Osteocyte (in vitro differentiated cells): Measurements from ENCODE around the gene LSM10. TPM values are rescaled to one million over a fixed set of nuclear protein-coding genes. Genes with fewer than 3 reads are reported as not detected.
A peak's percentile ranks its signal among the peaks of the same experiment; 100 is the strongest.

Experiments used
- DNase-seq: peaks from one replicate; pipeline ENCODE4 v3.0.0; 2021; ENCODE audit warnings: mixed read lengths; ENCODE audit not compliant: unreplicated experiment; ENCODE audit errors: extremely low spot score
- H3K27ac Mint-ChIP-seq: one replicate; pipeline ENCODE4 v1.8.0; 2021; ENCODE audit warnings: mild to moderate bottlenecking, mixed read lengths; ENCODE audit not compliant: unreplicated experiment
- H3K27me3 Mint-ChIP-seq: one replicate; pipeline ENCODE4 v1.8.0; 2021; ENCODE audit warnings: mixed read lengths; ENCODE audit not compliant: unreplicated experiment
- H3K36me3 Mint-ChIP-seq: one replicate; pipeline ENCODE4 v1.8.0; 2021; ENCODE audit warnings: mixed read lengths; ENCODE audit not compliant: unreplicated experiment
- H3K4me1 Mint-ChIP-seq: one replicate; pipeline ENCODE4 v1.8.0; 2021; ENCODE audit warnings: mixed read lengths; ENCODE audit not compliant: unreplicated experiment
- H3K4me3 Mint-ChIP-seq: one replicate; pipeline ENCODE4 v1.8.0; 2021; ENCODE audit warnings: mild to moderate bottlenecking, moderate library complexity, mixed read lengths; ENCODE audit not compliant: unreplicated experiment
- H3K9me3 Mint-ChIP-seq: one replicate; pipeline ENCODE4 v1.8.0; 2021; ENCODE audit warnings: mixed read lengths; ENCODE audit not compliant: unreplicated experiment
- total RNA-seq: library from RNA; stranded (reverse); gene quantifications from 2 replicates; pipeline ENCODE4 v1.2.1, GENCODE V29; 2021
- TF ChIP-seq, protein P1 (sequence below): fragments of 200-600 bp; sonication (generic); IDR thresholded peaks from 2 replicates; pipeline ENCODE4 v1.5.0; 2021; ENCODE audit warnings: antibody characterized with exemption, mild to moderate bottlenecking, moderate library complexity

LSM10 gene
- total RNA-seq, 1 donor from 2014 or later: 48.2 TPM

DNA sequence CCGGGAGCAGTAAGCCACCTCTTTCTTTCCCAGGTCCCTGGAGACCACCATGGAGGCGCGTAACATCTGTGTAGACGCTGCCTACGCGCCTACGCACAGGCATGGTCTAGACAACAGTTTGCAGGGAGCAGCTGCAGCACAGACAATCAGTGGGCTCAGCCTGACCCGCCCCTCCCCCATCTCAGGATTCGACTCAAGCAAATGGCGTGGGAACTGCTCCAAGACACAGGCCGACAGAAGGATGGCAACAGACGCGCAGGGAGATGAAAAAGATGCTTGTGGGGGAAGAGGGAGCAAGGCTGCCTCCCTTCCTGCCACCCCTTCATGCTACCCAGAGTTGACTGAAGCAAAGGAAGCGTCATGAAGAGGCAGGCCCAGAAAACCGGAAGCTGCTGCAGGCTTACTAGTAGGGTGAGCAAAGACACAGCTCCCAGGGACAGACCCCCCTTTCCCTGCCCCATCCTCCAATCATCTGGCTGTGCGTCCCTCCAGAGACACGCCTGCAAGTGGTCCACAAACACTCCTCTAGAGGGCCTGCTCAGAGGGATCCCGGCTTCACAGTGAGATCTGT lies 31.5 kb downstream of the LSM10 start:
- Mint-ChIP-seq H3K4me3 (no peak overlapping the region), H3K4me1 (peaks cover 29% of the 10 kb centered on the region), H3K36me3 (peaks cover 21% of the 10 kb centered on the region), H3K27ac (peak overlapping the region; percentile 67), H3K9me3 (no peaks in the 10 kb centered on the region), H3K27me3 (no peaks in the 10 kb centered on the region)
- TF ChIP-seq, protein P1, sequence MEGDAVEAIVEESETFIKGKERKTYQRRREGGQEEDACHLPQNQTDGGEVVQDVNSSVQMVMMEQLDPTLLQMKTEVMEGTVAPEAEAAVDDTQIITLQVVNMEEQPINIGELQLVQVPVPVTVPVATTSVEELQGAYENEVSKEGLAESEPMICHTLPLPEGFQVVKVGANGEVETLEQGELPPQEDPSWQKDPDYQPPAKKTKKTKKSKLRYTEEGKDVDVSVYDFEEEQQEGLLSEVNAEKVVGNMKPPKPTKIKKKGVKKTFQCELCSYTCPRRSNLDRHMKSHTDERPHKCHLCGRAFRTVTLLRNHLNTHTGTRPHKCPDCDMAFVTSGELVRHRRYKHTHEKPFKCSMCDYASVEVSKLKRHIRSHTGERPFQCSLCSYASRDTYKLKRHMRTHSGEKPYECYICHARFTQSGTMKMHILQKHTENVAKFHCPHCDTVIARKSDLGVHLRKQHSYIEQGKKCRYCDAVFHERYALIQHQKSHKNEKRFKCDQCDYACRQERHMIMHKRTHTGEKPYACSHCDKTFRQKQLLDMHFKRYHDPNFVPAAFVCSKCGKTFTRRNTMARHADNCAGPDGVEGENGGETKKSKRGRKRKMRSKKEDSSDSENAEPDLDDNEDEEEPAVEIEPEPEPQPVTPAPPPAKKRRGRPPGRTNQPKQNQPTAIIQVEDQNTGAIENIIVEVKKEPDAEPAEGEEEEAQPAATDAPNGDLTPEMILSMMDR: no peak
- DNase-seq: no peak

GRCh38 chr1:36365381-36365780 lies 32.3 kb downstream of the LSM10 start:
- H3K27me3 Mint-ChIP-seq: no peaks in the 10 kb centered on the region
- TF ChIP-seq, protein P1: no peak
- H3K4me1 Mint-ChIP-seq: peaks cover 28% of the 10 kb centered on the region
- H3K27ac Mint-ChIP-seq: peak overlapping the region; percentile 67
- peaks cover 22% of the 10 kb centered on the region for H3K36me3 Mint-ChIP-seq
- H3K9me3 Mint-ChIP-seq: no peaks in the 10 kb centered on the region
- no peak overlapping the region for H3K4me3 Mint-ChIP-seq
- no peak for DNase-seq

GRCh38 chr1:36359911-36360550 lies 37.7 kb downstream of the LSM10 start:
- TF ChIP-seq, protein P1: no peak
- no peak for DNase-seq
- H3K9me3 Mint-ChIP-seq: no peaks in the 10 kb centered on the region
- no peak overlapping the region for H3K4me3 Mint-ChIP-seq
- peak overlapping the region; percentile 71 for H3K27ac Mint-ChIP-seq
- H3K36me3 Mint-ChIP-seq: peaks cover 45% of the 10 kb centered on the region
- no peaks in the 10 kb centered on the region for H3K27me3 Mint-ChIP-seq
- H3K4me1 Mint-ChIP-seq: no peaks in the 10 kb centered on the region

- Mint-ChIP-seq H3K27me3 (no peaks in the 10 kb centered on the region), H3K36me3 (peaks cover 46% of the 10 kb centered on the region), H3K4me3 (no peak overlapping the region), H3K27ac (peak overlapping the region; percentile 71), H3K4me1 (no peaks in the 10 kb centered on the region), H3K9me3 (no peaks in the 10 kb centered on the region)
- DNase-seq: no peak
- TF ChIP-seq, protein P1: no peak
These were observed 38.3 kb downstream of the LSM10 start for GRCh38 chr1:36359383-36359782.

- H3K4me1 Mint-ChIP-seq: peaks cover 5% of the 10 kb centered on the region
- no peaks in the 10 kb centered on the region for H3K27me3 Mint-ChIP-seq
- TF ChIP-seq, protein P1: no peak
- no peak overlapping the region for H3K4me3 Mint-ChIP-seq
- DNase-seq: no peak
- no peaks in the 10 kb centered on the region for H3K9me3 Mint-ChIP-seq
- no peak overlapping the region for H3K27ac Mint-ChIP-seq
- H3K36me3 Mint-ChIP-seq: peaks cover 49% of the 10 kb centered on the region
These were observed 39.1 kb downstream of the LSM10 start for GRCh38 chr1:36358514-36359084.
